WTC11 (cell line): Measurements from ENCODE around the gene ZNF33A. TPM values are rescaled to one million over a fixed set of nuclear protein-coding genes. Genes with fewer than 3 reads are reported as not detected.

Experiments used
- ATAC-seq: fragments of 200-7000 bp; cut with Tn5 transposase; 2 replicates; pipeline ENCODE4 v1.10.0; 2021; ENCODE audit warnings: mild to moderate bottlenecking, moderate library complexity
- CTCF ChIA-PET: fragments of 300-600 bp; sonication (Branson Sonifier 250); formaldehyde crosslinking; loops from one replicate; lab custom pipeline; 2021; ENCODE audit warnings: antibody characterized with exemption; lab: Charles Lee
- POLR2A ChIA-PET: fragments of 350-600 bp; sonication (Branson Sonifier 250); formaldehyde crosslinking; loops from one replicate; lab custom pipeline; 2021; ENCODE audit warnings: antibody characterized with exemption; lab: Charles Lee
- DNase-seq: peaks from one replicate; pipeline ENCODE4 v3.0.0; 2021; ENCODE audit warnings: low spot score
- H3K27ac Mint-ChIP-seq: 2 replicates; pipeline ENCODE4 v1.8.0; 2021; ENCODE audit warnings: mixed read lengths
- H3K27me3 Mint-ChIP-seq: 2 replicates; pipeline ENCODE4 v1.8.0; 2021; ENCODE audit warnings: low read depth, mild to moderate bottlenecking, moderate library complexity, mixed read lengths
- H3K36me3 Mint-ChIP-seq: 2 replicates; pipeline ENCODE4 v1.8.0; 2021; ENCODE audit warnings: mixed read lengths
- H3K4me1 Mint-ChIP-seq: 2 replicates; pipeline ENCODE4 v1.8.0; 2022; ENCODE audit warnings: mixed read lengths
- H3K4me3 Mint-ChIP-seq: 2 replicates; pipeline ENCODE4 v1.8.0; 2021; ENCODE audit warnings: mild to moderate bottlenecking, moderate library complexity, mixed read lengths
- H3K9me3 Mint-ChIP-seq: 2 replicates; pipeline ENCODE4 v1.8.0; 2021; ENCODE audit warnings: mixed read lengths
- AFF4 ChIP-seq: sonication (generic); formaldehyde crosslinking; IDR thresholded peaks from 2 replicates; pipeline ENCODE4 v1.8.1; 2023; ENCODE audit warnings: mild to moderate bottlenecking, missing genetic modification reagents, borderline replicate concordance
- ATF3 ChIP-seq: sonication (generic); formaldehyde crosslinking; conservative IDR thresholded peaks from 2 replicates; pipeline ENCODE4 v1.8.1; 2022; ENCODE audit warnings: mild to moderate bottlenecking, missing genetic modification reagents
- CBFB ChIP-seq: sonication (generic); formaldehyde crosslinking; IDR thresholded peaks from 2 replicates; pipeline ENCODE4 v1.8.1; 2022; ENCODE audit warnings: mild to moderate bottlenecking, low read depth, missing genetic modification reagents
- CREM ChIP-seq: sonication (generic); formaldehyde crosslinking; IDR thresholded peaks from 2 replicates; pipeline ENCODE4 v1.8.1; 2022; ENCODE audit warnings: mild to moderate bottlenecking, missing genetic modification reagents, moderate library complexity
- ETV6 ChIP-seq: sonication (generic); formaldehyde crosslinking; IDR thresholded peaks from 2 replicates; pipeline ENCODE4 v1.8.1; 2022; ENCODE audit warnings: mild to moderate bottlenecking, missing genetic modification reagents
- GRHL2 ChIP-seq: fragments of 250-450 bp; sonication (Bioruptor Pico); IDR thresholded peaks from 2 replicates; pipeline ENCODE4 v1.8.0; 2022; ENCODE audit warnings: mild to moderate bottlenecking, moderate library complexity; ENCODE audit not compliant: insufficient replicate concordance, severe bottlenecking
- MAX ChIP-seq: sonication (generic); formaldehyde crosslinking; IDR thresholded peaks from 2 replicates; pipeline ENCODE4 v1.8.0; 2022; ENCODE audit warnings: mild to moderate bottlenecking, missing genetic modification reagents
- MXD4 ChIP-seq: fragments of 250-450 bp; sonication (Bioruptor Pico); IDR thresholded peaks from 2 replicates; pipeline ENCODE4 v1.8.0; 2021; ENCODE audit warnings: mild to moderate bottlenecking, moderate library complexity, borderline replicate concordance
- MYBL2 ChIP-seq: sonication (generic); formaldehyde crosslinking; IDR thresholded peaks from 2 replicates; pipeline ENCODE4 v1.8.1; 2023; ENCODE audit warnings: mild to moderate bottlenecking, moderate library complexity, missing genetic modification reagents
- NFATC4 ChIP-seq: fragments of 250-450 bp; sonication (Bioruptor Pico); IDR thresholded peaks from 2 replicates; pipeline ENCODE4 v1.9.0; 2021; ENCODE audit warnings: mild to moderate bottlenecking
- NR2C2 ChIP-seq: sonication (generic); formaldehyde crosslinking; IDR thresholded peaks from 2 replicates; pipeline ENCODE4 v1.8.0; 2022; ENCODE audit warnings: mild to moderate bottlenecking, missing genetic modification reagents
- OVOL2 ChIP-seq: fragments of 250-450 bp; sonication (Bioruptor Pico); IDR thresholded peaks from 2 replicates; pipeline ENCODE4 v1.9.0; 2021; ENCODE audit warnings: mild to moderate bottlenecking, borderline replicate concordance
- PRRX2 ChIP-seq: fragments of 250-450 bp; sonication (Bioruptor Pico); IDR thresholded peaks from 2 replicates; pipeline ENCODE4 v1.8.0; 2021; ENCODE audit warnings: mild to moderate bottlenecking
- SMAD3 ChIP-seq: sonication (generic); formaldehyde crosslinking; IDR thresholded peaks from 2 replicates; pipeline ENCODE4 v1.8.0; 2022; ENCODE audit warnings: missing genetic modification reagents, mild to moderate bottlenecking, borderline replicate concordance
- TEAD4 ChIP-seq: sonication (generic); formaldehyde crosslinking; IDR thresholded peaks from 2 replicates; pipeline ENCODE4 v1.8.0; 2022; ENCODE audit warnings: mild to moderate bottlenecking, missing genetic modification reagents
- USF2 ChIP-seq: sonication (generic); formaldehyde crosslinking; IDR thresholded peaks from 2 replicates; pipeline ENCODE4 v1.8.1; 2023; ENCODE audit warnings: mild to moderate bottlenecking, missing genetic modification reagents, moderate library complexity
- ZNF281 ChIP-seq: sonication (generic); formaldehyde crosslinking; IDR thresholded peaks from 2 replicates; pipeline ENCODE4 v1.8.0; 2023; ENCODE audit warnings: mild to moderate bottlenecking, missing genetic modification reagents
- ZNF416 ChIP-seq: fragments of 250-450 bp; sonication (Bioruptor Pico); IDR thresholded peaks from 2 replicates; pipeline ENCODE4 v1.9.0; 2021; ENCODE audit warnings: mild to moderate bottlenecking, inconsistent platforms
- ZSCAN18 ChIP-seq: fragments of 250-450 bp; sonication (Bioruptor Pico); IDR thresholded peaks from 2 replicates; pipeline ENCODE4 v2.1.2; 2022; ENCODE audit warnings: mild to moderate bottlenecking, moderate library complexity
- total RNA-seq: library from RNA; stranded (reverse); gene quantifications from 3 replicates; pipeline ENCODE4 v1.2.3, GENCODE V29; 2021

Gene ZNF33A
- total RNA-seq, 1 experiment from 2014 or later, result 32.2 TPM

GRCh38 chr10:38027986-38028385 is 17.5 kb downstream of the ZNF33A start:
- Mint-ChIP-seq H3K27me3 (no peaks in the 10 kb centered on the region), H3K36me3 (peaks cover 65% of the 10 kb centered on the region), H3K27ac (no peak overlapping the region), H3K4me3 (no peak overlapping the region), H3K4me1 (no peaks in the 10 kb centered on the region), H3K9me3 (peaks cover 4% of the 10 kb centered on the region; the same call in 1 of the 2 replicates)
- no peak for ATAC-seq
- TF ChIP-seq ZNF281 (CRISPR knock-in tag), result no peak
- TF ChIP-seq, all 79 proteins: peak for 0
- POLR2A ChIA-PET, result no interaction called here
- DNase-seq, result no peak
- CTCF ChIA-PET, result no interaction called here

- DNase-seq, result no peak
- peaks cover 7% of the 10 kb centered on the region for H3K9me3 Mint-ChIP-seq
- no peak for TF ChIP-seq CBFB (CRISPR knock-in tag)
- no peak for TF ChIP-seq GRHL2 (CRISPR knock-in tag)
- TF ChIP-seq TEAD4 (CRISPR knock-in tag), result no peak
- TF ChIP-seq PRRX2 (CRISPR knock-in tag), result no peak
- no peak for TF ChIP-seq ZNF281 (CRISPR knock-in tag)
- TF ChIP-seq MAX (CRISPR knock-in tag), result no peak
- no peak for TF ChIP-seq ZNF416 (CRISPR knock-in tag)
- no peak for TF ChIP-seq NR2C2
- peaks cover 67% of the 10 kb centered on the region for H3K36me3 Mint-ChIP-seq
- no peak overlapping the region for H3K27ac Mint-ChIP-seq
- no peak overlapping the region for H3K4me3 Mint-ChIP-seq
- H3K27me3 Mint-ChIP-seq, result no peaks in the 10 kb centered on the region
- no peak for ATAC-seq
- no peaks in the 10 kb centered on the region for H3K4me1 Mint-ChIP-seq
- ChIA-PET POLR2A (no interaction called here), CTCF (no interaction called here)
Measured at GRCh38 chr10:38032886-38033285, 22.4 kb downstream of the ZNF33A start.

- Mint-ChIP-seq H3K4me3 (no peak overlapping the region), H3K27me3 (no peaks in the 10 kb centered on the region), H3K36me3 (peaks cover 60% of the 10 kb centered on the region), H3K9me3 (peaks cover 8% of the 10 kb centered on the region; the same call in 1 of the 2 replicates), H3K4me1 (no peaks in the 10 kb centered on the region), H3K27ac (no peak overlapping the region)
- CTCF ChIA-PET, result no interaction called here
- POLR2A ChIA-PET, result no interaction called here
- DNase-seq (no peak), ATAC-seq (no peak)
- no peak for TF ChIP-seq ETV6 (CRISPR knock-in tag)
- TF ChIP-seq USF2 (CRISPR knock-in tag), result no peak
- TF ChIP-seq NR2C2, result no peak
- no peak for TF ChIP-seq CREM (CRISPR knock-in tag)
- TF ChIP-seq ATF3 (CRISPR knock-in tag), result no peak
- TF ChIP-seq MYBL2, result no peak
- TF ChIP-seq MXD4 (CRISPR knock-in tag), result no peak
- no peak for TF ChIP-seq OVOL2 (CRISPR knock-in tag)
- no peak for TF ChIP-seq NFATC4 (CRISPR knock-in tag)
- TF ChIP-seq SMAD3 (CRISPR knock-in tag), result no peak
- TF ChIP-seq AFF4 (CRISPR knock-in tag), result no peak
- no peak for TF ChIP-seq ZSCAN18 (CRISPR knock-in tag)
Measured at GRCh38 chr10:38038107-38038931, 27.8 kb downstream of the ZNF33A start.
